Measurements from ENCODE around the gene THAP11.
"Not testable (repeated sequence)": the region's sequence is repeated elsewhere in the genome, so short reads cannot be mapped to it uniquely, and the experiment has no call there.

THAP11 gene

DNA sequence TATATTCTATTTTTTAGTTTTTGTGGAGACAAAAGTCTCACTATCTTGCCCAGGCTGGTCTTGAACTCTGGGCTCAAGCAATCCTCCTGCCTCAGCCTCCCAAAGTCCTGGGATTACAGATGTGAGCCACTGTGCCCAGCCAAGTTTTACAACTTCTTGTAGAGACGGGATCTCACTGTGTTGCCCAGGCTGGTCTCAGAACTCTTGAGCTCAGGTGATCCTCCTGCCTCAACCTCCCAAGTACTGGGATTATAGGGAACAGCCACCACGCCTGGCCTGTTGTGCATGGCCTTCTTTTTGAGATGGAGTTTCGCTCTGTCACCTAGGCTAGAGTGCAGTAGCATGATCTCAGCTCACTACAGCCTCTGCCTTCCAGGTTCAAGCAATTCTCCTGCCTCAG is 11.6 kb downstream of the THAP11 start:
- no peak overlapping the region for H3K4me3 ChIP-seq (ENCODE audit: low read length)
- H3K9me3 ChIP-seq (ENCODE audit: control insufficient read depth, low read length), result no peaks in the 10 kb centered on the region
- DNase-seq (ENCODE audit: low read depth), result no peak
- no peak overlapping the region for H3K9ac ChIP-seq (ENCODE audit: low read length)
- peaks cover 3% of the 10 kb centered on the region for H3K36me3 ChIP-seq (ENCODE audit: control insufficient read depth, insufficient read depth, low read length, severe bottlenecking)
- H3K27me3 ChIP-seq (replicated peaks; ENCODE audit: control insufficient read depth, insufficient read depth, low read length), result no peaks in the 10 kb centered on the region
- H3K4me1 ChIP-seq (ENCODE audit: control insufficient read depth, insufficient read depth, low read length), result peaks cover 31% of the 10 kb centered on the region

GRCh38 chr16:67855789-67856188 is 13.7 kb downstream of the THAP11 start:
- H3K4me1 ChIP-seq (ENCODE audit: control insufficient read depth, insufficient read depth, low read length), result peaks cover 35% of the 10 kb centered on the region
- no peaks in the 10 kb centered on the region for H3K27me3 ChIP-seq (replicated peaks; ENCODE audit: control insufficient read depth, insufficient read depth, low read length)
- H3K9ac ChIP-seq (ENCODE audit: low read length), result no peak overlapping the region
- H3K9me3 ChIP-seq (ENCODE audit: control insufficient read depth, low read length), result no peaks in the 10 kb centered on the region
- DNase-seq (ENCODE audit: low read depth), result no peak
- H3K4me3 ChIP-seq (ENCODE audit: low read length), result no peak overlapping the region
- no peaks in the 10 kb centered on the region for H3K36me3 ChIP-seq (ENCODE audit: control insufficient read depth, insufficient read depth, low read length, severe bottlenecking)

DNA sequence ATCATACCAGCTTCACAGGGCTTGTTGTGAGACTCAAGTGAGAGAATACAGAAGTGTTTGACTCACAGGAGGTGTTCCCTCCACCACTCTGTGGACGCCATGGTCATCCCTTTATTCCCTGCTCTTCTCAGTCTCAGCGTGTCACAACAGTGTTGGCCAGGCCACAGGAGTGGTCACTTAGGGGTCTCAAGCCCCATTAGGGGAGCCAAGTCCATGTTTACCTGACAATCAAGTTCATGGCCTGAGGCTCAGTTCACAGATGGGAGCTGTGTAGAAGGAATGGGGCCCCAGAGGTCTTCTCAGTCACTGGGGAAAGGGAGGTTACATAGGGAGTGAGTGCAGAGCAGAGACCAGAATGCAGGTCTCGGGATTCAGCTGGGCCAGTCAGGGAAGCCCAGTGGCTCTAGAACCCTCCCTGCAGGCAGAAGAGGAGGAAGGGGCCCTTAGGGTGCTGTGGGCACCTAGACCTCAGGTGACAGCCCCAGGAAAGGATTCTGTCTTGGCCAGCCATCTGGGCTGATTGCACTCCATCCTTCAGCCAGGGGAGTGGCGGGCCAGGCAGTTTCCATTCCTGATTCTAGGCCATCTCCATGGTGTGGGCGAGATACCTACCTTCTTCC is 14.9 kb downstream of the THAP11 start:
- DNase-seq (ENCODE audit: low read depth), result no peak
- peaks cover 48% of the 10 kb centered on the region for H3K4me1 ChIP-seq (ENCODE audit: control insufficient read depth, insufficient read depth, low read length)
- H3K9ac ChIP-seq (ENCODE audit: low read length), result no peak overlapping the region
- H3K27me3 ChIP-seq (replicated peaks; ENCODE audit: control insufficient read depth, insufficient read depth, low read length), result no peaks in the 10 kb centered on the region
- no peak overlapping the region for H3K4me3 ChIP-seq (ENCODE audit: low read length)
- H3K9me3 ChIP-seq (ENCODE audit: control insufficient read depth, low read length), result no peaks in the 10 kb centered on the region
- no peaks in the 10 kb centered on the region for H3K36me3 ChIP-seq (ENCODE audit: control insufficient read depth, insufficient read depth, low read length, severe bottlenecking)

- DNase-seq (ENCODE audit: low read depth), result peak; percentile 88
- no peaks in the 10 kb centered on the region for H3K27me3 ChIP-seq (replicated peaks; ENCODE audit: control insufficient read depth, insufficient read depth, low read length)
Measured at GRCh38 chr16:67857547-67858233, 15.6 kb downstream of the THAP11 start.

GRCh38 chr16:67858500-67858899 is 16.4 kb downstream of the THAP11 start:
- no peak overlapping the region for H3K9ac ChIP-seq (ENCODE audit: low read length)
- H3K27me3 ChIP-seq (replicated peaks; ENCODE audit: control insufficient read depth, insufficient read depth, low read length), result no peaks in the 10 kb centered on the region
- no peak overlapping the region for H3K4me3 ChIP-seq (ENCODE audit: low read length)
- H3K4me1 ChIP-seq (ENCODE audit: control insufficient read depth, insufficient read depth, low read length), result peaks cover 62% of the 10 kb centered on the region
- H3K9me3 ChIP-seq (ENCODE audit: control insufficient read depth, low read length), result no peaks in the 10 kb centered on the region
- DNase-seq (ENCODE audit: low read depth), result peak; percentile 9
- no peaks in the 10 kb centered on the region for H3K36me3 ChIP-seq (ENCODE audit: control insufficient read depth, insufficient read depth, low read length, severe bottlenecking)

More at GRCh38 chr16:67857547-67858233, 15.6 kb downstream of the THAP11 start:
- Histone ChIP-seq H3K36me3 (ENCODE audit: control insufficient read depth, insufficient read depth, low read length, severe bottlenecking) (no peaks in the 10 kb centered on the region), H3K9me3 (ENCODE audit: control insufficient read depth, low read length) (no peaks in the 10 kb centered on the region), H3K4me3 (ENCODE audit: low read length) (no peak overlapping the region), H3K9ac (ENCODE audit: low read length) (no peak overlapping the region), H3K4me1 (ENCODE audit: control insufficient read depth, insufficient read depth, low read length) (peaks cover 54% of the 10 kb centered on the region)

- Histone ChIP-seq H3K27me3 (replicated peaks; ENCODE audit: control insufficient read depth, insufficient read depth, low read length) (no peaks in the 10 kb centered on the region), H3K36me3 (ENCODE audit: control insufficient read depth, insufficient read depth, low read length, severe bottlenecking) (peaks cover 6% of the 10 kb centered on the region), H3K9ac (ENCODE audit: low read length) (no peak overlapping the region), H3K9me3 (ENCODE audit: control insufficient read depth, low read length) (no peaks in the 10 kb centered on the region), H3K4me3 (ENCODE audit: low read length) (no peak overlapping the region), H3K4me1 (ENCODE audit: control insufficient read depth, insufficient read depth, low read length) (peaks cover 71% of the 10 kb centered on the region)
- peak; percentile 41 for DNase-seq (ENCODE audit: low read depth)
Measured at GRCh38 chr16:67860589-67861398, 18.7 kb downstream of the THAP11 start.

- Histone ChIP-seq H3K27me3 (replicated peaks; ENCODE audit: control insufficient read depth, insufficient read depth, low read length) (no peaks in the 10 kb centered on the region), H3K36me3 (ENCODE audit: control insufficient read depth, insufficient read depth, low read length, severe bottlenecking) (peaks cover 6% of the 10 kb centered on the region), H3K9me3 (ENCODE audit: control insufficient read depth, low read length) (no peaks in the 10 kb centered on the region), H3K4me1 (ENCODE audit: control insufficient read depth, insufficient read depth, low read length) (peaks cover 68% of the 10 kb centered on the region), H3K9ac (ENCODE audit: low read length) (no peak overlapping the region), H3K4me3 (ENCODE audit: low read length) (no peak overlapping the region)
- no peak for DNase-seq (ENCODE audit: low read depth)
Measured at GRCh38 chr16:67861877-67862276, 19.8 kb downstream of the THAP11 start.

DNA sequence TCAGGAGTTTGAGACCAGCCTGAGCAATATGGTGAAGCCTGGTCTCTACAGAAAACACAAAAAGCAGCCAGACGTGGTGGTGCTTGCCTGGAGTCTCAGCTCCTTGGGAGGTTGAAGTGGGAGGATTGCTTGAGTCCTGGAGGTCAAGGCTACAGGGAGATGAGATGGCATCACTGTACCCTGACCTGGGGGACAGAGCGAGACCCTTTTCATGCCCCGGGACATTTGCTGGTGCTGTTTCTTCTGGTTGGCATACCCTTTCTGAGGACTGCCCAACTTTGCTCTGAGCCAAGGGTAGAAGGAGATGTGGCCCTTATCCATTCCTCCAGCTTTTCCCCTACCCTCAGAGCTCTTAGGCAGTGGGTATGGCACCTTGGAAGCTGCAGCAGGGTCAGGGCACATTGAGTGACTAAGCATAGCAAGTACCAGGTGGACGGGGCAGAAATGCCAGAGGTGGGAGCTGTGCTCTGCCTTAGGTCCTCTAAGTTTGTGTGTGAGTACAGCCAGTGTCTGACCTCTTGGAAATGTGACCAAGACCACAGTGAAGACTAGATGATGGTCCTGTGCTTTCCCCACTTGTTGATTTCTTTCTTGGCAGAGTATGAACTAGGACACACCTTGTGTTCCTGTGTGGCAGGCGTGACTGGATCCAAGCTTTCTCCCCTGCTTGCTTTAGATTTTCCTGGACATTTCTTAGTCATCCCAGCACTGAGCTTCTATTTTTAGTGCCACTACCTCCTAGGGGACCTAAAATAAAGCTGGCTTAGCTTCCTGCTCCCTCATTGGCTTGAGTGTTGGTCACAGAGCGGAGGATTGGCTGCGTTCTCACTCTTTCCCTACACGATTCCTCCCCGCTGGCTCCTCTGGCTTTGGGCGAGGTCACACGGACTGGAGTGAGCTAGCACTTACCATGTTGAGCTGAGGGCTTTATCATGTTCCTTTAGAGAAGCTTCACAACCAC is 20.8 kb downstream of the THAP11 start:
- Histone ChIP-seq H3K4me3 (ENCODE audit: low read length) (peak overlapping the region; percentile 71), H3K4me1 (ENCODE audit: control insufficient read depth, insufficient read depth, low read length) (peaks cover 59% of the 10 kb centered on the region), H3K9ac (ENCODE audit: low read length) (peak overlapping the region; percentile 76), H3K27me3 (replicated peaks; ENCODE audit: control insufficient read depth, insufficient read depth, low read length) (no peaks in the 10 kb centered on the region), H3K36me3 (ENCODE audit: control insufficient read depth, insufficient read depth, low read length, severe bottlenecking) (peaks cover 14% of the 10 kb centered on the region), H3K9me3 (ENCODE audit: control insufficient read depth, low read length) (no peaks in the 10 kb centered on the region)
- peak; percentile 19 for DNase-seq (ENCODE audit: low read depth)

GRCh38 chr16:67864044-67864443 is 21.9 kb downstream of the THAP11 start:
- Histone ChIP-seq H3K4me1 (ENCODE audit: control insufficient read depth, insufficient read depth, low read length) (peaks cover 54% of the 10 kb centered on the region), H3K4me3 (ENCODE audit: low read length) (peak overlapping the region; percentile 66), H3K36me3 (ENCODE audit: control insufficient read depth, insufficient read depth, low read length, severe bottlenecking) (peaks cover 24% of the 10 kb centered on the region), H3K9ac (ENCODE audit: low read length) (peak overlapping the region; percentile 76)
- not testable (repeated sequence) for DNase-seq (ENCODE audit: low read depth); H3K9me3 ChIP-seq (ENCODE audit: control insufficient read depth, low read length); H3K27me3 ChIP-seq (replicated peaks; ENCODE audit: control insufficient read depth, insufficient read depth, low read length)

DNA sequence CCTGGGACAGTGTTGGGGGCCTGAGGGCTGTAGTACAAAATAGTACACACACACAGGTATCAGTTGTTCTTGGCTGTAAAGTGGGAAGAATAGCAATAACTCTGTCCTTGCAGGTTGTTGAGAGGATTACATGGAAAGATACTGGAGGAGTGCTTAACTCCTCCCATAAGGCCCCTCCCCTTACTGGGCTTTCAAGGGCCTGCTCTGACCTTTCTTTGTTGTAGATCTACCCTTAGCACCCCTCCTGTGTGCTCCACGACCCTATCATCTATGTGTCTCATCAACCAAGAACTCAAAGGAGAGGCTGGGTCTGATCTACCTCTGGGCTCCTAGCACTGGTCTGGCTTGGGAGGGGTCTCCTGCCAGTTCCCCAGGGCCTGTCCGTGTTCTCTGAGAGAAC is 22.5 kb downstream of the THAP11 start:
- H3K4me3 ChIP-seq (ENCODE audit: low read length), result no peak overlapping the region
- no peaks in the 10 kb centered on the region for H3K9me3 ChIP-seq (ENCODE audit: control insufficient read depth, low read length)
- no peak overlapping the region for H3K9ac ChIP-seq (ENCODE audit: low read length)
- H3K36me3 ChIP-seq (ENCODE audit: control insufficient read depth, insufficient read depth, low read length, severe bottlenecking), result peaks cover 24% of the 10 kb centered on the region
- H3K4me1 ChIP-seq (ENCODE audit: control insufficient read depth, insufficient read depth, low read length), result peaks cover 54% of the 10 kb centered on the region
- DNase-seq (ENCODE audit: low read depth), result no peak
- H3K27me3 ChIP-seq (replicated peaks; ENCODE audit: control insufficient read depth, insufficient read depth, low read length), result no peaks in the 10 kb centered on the region

Measured in adipocyte (in vitro differentiated cells).